HG03521 (cell line): Measurements from ENCODE around the gene RAD51B.
"Not testable (repeated sequence)": the region's sequence is repeated elsewhere in the genome, so short reads cannot be mapped to it uniquely, and the experiment has no call there.

Experiments
- ATAC-seq: cut with Tn5 transposase; IDR thresholded peaks from one replicate; pipeline ENCODE4 v1.9.1; 2021; ENCODE audit warnings: mild to moderate bottlenecking, moderate library complexity; ENCODE audit not compliant: unreplicated experiment

The RAD51B gene

GRCh38 chr14:68696266-68696665 is 876.7 kb downstream of the RAD51B start:
- ATAC-seq = no peak

- no peak for ATAC-seq
Observed at GRCh38 chr14:68696721-68697495, 877.3 kb downstream of the RAD51B start.

DNA sequence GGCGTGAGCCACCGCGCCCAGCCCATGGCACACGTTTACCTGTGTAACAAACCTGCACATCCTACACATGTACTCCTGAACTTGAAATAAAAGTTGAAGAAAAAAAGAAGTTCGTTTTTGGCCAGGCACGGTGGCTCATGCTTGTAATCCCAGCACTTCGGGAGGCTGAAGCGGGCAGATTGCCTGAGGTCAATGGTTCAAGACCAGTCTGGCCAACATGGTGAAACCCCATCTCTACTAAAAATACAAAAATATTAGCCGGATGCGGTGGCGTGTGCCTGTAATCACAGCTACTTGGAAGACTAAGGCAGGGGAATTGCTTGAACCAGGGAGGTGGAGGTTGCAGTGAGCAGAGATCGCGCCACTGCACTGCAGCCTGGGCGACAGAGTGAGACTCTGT is 879.2 kb downstream of the RAD51B start:
- ATAC-seq = not testable (repeated sequence)

DNA sequence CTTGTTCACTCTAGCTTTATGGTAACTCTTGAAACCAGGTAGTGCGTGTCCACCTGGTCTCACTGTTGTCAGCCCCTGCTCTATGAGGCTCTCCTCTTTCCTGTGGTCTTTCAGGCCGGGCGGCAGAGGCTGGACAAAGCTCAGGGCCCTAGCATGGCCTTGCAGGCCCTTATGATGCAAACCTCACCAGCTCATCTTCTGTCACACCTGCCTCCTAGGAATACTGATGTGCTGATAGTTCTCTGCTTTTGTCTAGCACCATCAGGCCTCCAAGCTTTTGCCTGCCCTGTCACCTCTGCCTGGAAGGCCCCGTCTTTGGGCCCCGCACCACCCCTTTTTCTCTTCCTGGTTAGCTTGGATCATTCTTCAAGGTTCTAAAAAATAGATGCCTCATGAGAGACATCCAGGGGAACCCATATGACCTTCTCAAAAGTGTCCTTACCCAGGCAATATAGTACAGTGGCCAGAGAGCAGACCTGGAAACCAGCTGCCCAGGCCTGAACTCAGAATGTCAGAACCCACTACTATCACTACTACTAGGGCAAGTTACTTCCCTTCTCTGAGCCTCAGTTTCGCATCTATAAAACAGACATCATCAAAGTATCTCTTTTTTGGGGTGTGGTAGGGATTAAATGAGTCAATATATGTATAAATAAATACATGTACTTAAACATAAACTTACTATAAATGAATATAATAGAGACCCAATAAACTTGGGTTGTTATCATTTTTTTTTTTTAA is 881.6 kb downstream of the RAD51B start:
- no peak for ATAC-seq

DNA sequence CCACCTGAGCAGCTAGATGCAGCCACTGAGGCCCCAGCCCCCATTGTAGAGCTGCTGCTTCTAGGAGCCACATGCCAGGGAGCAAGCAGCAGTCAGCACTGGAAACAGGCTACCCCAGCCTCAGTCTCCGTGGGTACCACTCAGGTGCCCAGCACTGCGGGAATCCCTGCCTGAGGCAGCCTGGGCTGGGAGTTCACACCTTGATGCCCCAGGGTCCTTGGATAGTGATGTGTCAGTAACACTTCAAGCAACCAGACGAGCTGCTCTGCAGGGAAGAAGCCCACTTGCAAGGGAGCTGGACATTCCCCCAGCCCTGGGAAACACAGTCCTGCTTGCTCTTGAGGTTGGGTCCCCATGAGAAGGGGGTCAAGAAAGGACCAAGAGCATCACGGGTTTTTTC is 882.6 kb downstream of the RAD51B start:
- ATAC-seq = no peak

GRCh38 chr14:68702578-68702977 is 883.0 kb downstream of the RAD51B start:
- no peak for ATAC-seq

- ATAC-seq = no peak
Observed at GRCh38 chr14:68703093-68703492, 883.5 kb downstream of the RAD51B start.

DNA sequence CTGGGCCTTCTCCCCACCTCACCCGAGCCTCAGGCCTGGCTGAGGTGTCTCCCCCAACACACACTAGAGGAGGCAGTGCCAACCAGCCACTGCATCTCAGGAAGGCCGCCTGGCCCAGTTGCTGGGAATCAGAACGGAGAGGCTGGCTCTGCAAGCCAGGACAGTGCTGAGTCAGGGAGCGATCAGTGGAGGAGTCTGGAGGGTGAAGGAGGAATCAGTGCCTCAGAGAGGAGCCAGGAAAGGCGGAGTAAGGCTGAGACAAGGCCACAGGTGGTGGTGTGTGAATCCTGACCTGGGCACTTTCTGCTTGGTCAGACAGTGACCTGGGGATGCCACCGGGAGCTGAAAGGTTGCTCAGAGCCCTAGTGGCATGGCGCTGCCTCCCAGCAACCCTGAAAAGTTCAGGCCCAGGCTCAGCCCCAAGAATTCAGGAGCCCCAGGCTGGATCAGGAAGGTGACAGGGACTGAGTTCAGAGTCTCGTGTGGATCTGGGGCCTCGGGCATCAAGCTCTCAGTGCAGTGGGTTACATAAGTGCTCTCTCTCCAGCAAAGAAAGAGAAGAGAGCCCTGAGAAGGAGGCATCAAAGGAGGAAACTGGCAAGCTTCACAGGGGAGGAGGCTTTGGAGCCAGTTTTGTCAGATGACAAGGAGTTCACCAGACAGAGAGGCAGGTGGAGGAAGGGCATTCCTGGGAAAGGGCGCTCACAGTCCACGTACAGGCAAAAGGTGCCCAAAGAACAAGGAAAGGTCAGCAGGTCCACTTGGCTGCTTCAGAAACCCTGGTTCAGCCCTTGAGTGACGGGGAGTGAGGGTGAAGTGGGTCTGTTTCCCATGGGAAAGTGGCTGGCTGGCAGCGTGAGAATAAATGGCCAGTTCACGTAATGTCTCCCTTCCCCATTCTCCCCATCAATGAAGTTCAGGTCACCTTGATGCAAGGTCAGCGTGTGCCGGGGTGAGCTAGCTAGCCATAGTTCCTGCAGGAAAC is 885.4 kb downstream of the RAD51B start:
- no peak for ATAC-seq

GRCh38 chr14:68705741-68706283 is 886.2 kb downstream of the RAD51B start:
- ATAC-seq = no peak

- no peak for ATAC-seq
Observed at GRCh38 chr14:68707482-68707881, 887.9 kb downstream of the RAD51B start.

GRCh38 chr14:68708343-68708742 is 888.8 kb downstream of the RAD51B start:
- ATAC-seq = no peak

DNA sequence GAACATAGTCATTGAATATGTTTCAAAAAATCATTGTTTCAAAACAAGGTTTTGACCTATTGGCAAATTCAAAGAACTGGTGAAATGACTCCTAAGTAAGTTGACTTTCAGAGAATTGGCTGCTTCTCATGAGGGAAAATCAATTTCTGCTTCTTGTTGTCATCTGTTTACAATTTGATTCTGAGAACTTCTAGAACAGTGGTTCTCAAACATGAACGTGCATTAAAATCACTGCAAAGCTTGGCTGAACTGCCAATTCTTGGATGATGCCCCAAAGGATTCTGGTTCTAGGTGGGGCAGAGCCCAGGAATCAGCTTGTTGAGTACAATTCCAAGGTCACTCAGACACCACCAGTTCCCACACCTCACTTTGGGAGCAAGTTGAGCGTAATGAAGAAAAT is 889.4 kb downstream of the RAD51B start:
- ATAC-seq = no peak

- ATAC-seq = no peak
Observed at GRCh38 chr14:68710776-68711175, 891.2 kb downstream of the RAD51B start.

DNA sequence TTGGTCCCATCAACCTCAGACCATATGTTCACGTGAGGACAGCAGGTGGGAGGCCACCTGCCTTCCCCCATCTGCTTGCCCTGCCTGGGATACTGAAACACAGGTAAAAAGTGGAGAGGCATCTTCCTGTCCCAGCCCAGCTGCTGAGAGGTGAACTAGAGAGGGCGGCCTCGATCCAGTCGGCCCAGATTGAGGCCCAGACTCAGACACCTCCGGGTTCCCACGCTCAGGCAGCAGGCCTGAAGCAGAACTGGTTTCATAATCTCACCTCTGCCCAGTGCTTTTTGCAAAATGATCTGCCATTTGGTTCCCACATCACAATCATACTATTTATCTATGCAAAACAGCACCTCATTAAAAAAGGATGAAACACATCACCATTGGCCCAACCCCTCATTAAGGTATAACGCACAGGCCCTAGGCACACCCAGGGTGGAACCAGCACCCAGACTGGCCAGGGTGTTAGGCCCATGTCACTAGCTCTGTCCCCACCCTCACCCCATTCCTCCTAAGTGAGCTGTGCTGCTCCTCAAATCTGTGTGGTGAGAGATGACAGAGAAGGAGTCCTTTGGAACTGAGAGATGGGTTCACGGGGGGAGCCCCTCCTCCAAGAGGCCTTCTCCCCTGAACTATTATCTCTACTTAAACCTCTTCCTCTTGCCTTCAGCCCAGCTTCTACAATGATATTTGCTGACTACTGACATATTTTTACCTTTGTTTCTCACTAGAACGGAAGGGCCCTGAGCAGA is 892.2 kb downstream of the RAD51B start:
- no peak for ATAC-seq

DNA sequence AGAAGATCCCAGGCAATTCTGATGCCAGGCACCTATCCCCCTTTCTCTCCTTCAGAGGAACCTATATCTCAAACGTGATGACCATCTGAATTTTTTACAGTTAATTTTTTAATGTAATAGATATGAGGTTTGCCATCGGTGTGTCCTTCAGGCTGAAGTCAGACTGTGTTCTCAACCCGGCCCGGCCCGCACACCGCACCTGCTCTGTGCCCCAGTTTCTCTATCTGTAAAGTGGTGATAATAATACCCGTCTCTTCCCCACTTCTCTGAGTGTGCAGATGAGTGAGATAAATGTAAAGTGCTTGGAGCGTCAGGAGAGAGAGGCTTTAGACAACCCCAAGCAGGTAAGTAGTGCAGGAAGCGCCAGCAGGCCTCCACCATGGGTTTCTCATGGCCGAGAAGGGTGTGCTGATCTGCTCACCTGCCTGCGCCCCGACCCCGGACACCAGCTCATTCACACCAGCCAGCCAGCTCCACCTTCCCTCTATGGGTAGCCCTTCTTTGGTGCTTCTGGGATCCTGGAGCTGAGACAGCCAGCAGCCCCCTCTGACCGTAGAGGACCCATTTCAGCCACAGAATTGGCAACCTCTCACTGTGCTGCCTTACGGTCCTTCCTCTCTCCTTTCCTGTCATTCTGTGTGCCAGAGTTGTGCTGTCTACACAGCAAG is 893.3 kb downstream of the RAD51B start:
- ATAC-seq = no peak

DNA sequence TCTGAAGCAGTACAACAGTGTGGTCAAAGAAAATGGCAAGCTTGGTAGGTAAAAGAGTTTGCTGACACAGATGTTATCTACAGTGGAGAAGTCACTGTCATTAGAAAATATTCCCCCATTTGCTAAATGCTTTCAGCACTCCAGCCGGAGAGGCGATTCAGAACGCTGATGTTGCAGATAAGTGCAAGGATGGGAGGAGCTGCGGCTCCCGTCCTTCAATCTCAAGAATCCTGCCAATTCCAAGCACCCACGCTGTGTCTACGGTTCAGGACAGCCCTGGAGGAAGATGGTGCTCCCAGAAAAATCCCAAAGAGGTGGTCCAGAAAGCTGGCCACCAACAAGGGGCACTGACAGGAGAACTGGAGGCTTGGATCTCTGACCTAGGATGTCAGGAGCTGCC is 894.2 kb downstream of the RAD51B start:
- no peak for ATAC-seq

DNA sequence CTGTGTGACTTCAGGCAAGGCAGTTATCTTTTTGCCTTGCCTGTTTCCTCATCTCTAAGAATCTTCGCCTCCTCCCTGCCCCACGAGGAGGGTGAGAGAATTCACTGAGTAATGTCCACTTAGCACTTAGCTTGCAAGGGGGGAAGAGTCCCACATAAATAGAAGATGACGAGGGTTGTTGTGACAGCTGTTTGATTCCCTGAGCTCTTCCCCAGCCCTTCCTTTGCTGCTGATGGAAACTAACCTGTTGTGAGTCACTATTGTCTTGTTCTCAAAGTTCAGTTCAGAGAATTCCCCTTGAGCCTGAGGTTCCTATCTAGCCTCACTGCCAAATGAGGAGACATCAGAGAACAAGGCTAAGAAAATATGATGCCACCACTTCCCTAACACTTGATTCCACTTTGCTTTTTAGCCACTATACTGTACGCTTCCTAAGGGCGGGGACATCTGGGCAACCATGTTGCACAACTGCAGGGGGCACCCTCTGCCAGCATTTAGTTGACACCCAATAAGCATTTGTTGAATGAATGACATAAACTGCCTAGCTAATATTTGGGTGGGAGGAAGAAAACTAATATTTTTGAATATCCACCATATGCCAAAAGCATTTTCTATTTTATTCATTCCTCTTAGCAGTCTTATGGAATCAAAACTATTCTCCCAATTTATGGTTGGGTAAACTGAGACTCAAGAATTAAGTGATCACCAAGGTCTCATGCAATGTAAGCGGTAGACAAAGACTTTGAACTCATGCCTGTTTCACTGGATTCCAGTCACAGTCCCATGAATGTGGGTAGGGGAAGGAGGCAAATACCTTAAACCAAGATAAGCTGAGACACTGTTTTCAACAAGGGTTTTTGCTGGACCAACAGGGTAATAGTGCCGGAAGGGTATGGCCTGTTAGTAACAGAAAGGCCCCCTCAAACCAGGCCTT is 895.7 kb downstream of the RAD51B start:
- no peak for ATAC-seq

DNA sequence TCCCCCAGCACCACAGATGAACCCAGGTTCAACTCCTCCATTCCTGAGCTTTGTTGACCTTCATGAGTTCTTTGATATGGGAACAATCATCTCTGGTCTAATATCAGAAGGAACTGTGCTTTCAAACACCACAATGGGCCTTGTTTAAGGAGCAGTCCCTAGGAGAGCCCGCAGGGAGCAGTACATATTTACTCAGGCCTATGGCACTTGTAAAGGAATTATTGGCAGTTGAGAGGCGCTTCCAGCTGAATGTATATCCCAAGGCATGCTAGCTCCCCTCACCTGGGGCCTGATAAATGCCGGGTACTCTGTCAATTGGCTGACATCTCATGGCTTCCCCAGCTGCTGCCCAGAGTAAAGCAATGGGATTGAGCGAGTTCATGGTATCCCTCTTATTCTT is 897.1 kb downstream of the RAD51B start:
- ATAC-seq = no peak
